Upper lobe of left lung (tissue), 6 donors: ENCODE results near the gene FLT1. TPM values are rescaled to one million over a fixed set of nuclear protein-coding genes. Genes with fewer than 3 reads are reported as not detected.

Source experiments
- ATAC-seq, 2 donors: fragments of 200-7000 bp; cut with Tn5 transposase; one replicate each; pipeline ENCODE4 v1.9.1; 2022; ENCODE audit warnings: mild to moderate bottlenecking in 2 of 2, moderate library complexity in 2 of 2; ENCODE audit not compliant: low FRiP score in 2 of 2
- DNase-seq, 2 donors: peaks; one replicate each; pipeline ENCODE4 v3.0.0-alpha.2; 2019 to 2020
- H3K27ac ChIP-seq, 4 donors: fragments of 200-600 bp; sonication (generic); one replicate each; pipeline ENCODE4 v1.5.1; 2016 to 2019
- H3K27me3 ChIP-seq, 4 donors: fragments of 200-600 bp; sonication (generic); one replicate each; pipeline ENCODE4 v1.5.1; 2017 to 2019
- H3K36me3 ChIP-seq, 4 donors: fragments of 200-600 bp; sonication (generic); one replicate each; pipeline ENCODE4 v1.5.1; 2016 to 2019
- H3K4me1 ChIP-seq, 4 donors: fragments of 200-600 bp; sonication (generic); one replicate each; pipeline ENCODE4 v1.5.1; 2018 to 2019
- H3K4me3 ChIP-seq, 4 donors: fragments of 200-600 bp; sonication (generic); one replicate each; pipeline ENCODE4 v1.5.1; 2017 to 2019; ENCODE audit warnings: mild to moderate bottlenecking in 2 of 4, moderate library complexity in 1 of 4
- H3K9me3 ChIP-seq, 4 donors: fragments of 200-600 bp; sonication (generic); one replicate each; pipeline ENCODE4 v1.5.1; 2018 to 2019
- EP300 ChIP-seq, 4 donors: sonication (generic); formaldehyde crosslinking; IDR thresholded peaks; one replicate each; pipeline ENCODE4 v1.5.1; 2017; ENCODE audit warnings: antibody characterized with exemption in 4 of 4, control low read depth in 2 of 4
- POLR2A ChIP-seq, 4 donors: fragments of 450-650 bp; IDR thresholded peaks; one replicate each; pipeline ENCODE4 v1.5.1; 2016 to 2017; ENCODE audit warnings: antibody characterized with exemption in 4 of 4, mild to moderate bottlenecking in 2 of 4
- POLR2AphosphoS5 ChIP-seq, 2 donors: sonication (generic); formaldehyde crosslinking; IDR thresholded peaks; one replicate each; pipeline ENCODE4 v1.5.1; 2017; ENCODE audit warnings: antibody characterized with exemption in 2 of 2
- WGBS, 2 donors: methylation state at CpG; one replicate each; pipeline ENCODE4 v1.1.5; 2017 to 2018; 5-methylcytosine and 5-hydroxymethylcytosine counted together
- total RNA-seq, 6 donors: library from RNA; depleted of rRNA in 4 of 6; stranded (reverse); fragments of >200 nt in 4 of 6; gene quantifications; one replicate each; pipeline versions ENCODE4 v1.1.0 to v1.2.1, GENCODE V29; 2016 to 2021
- TF ChIP-seq, protein P1 (sequence below), 6 experiments: fragments of 450-650 bp in 4 of 6; fragments of 200-600 bp in 2 of 6; sonication (generic) in 2 of 6; IDR thresholded peaks; one replicate each; pipeline ENCODE4 v1.5.1; 2016 to 2019; ENCODE audit warnings: antibody characterized with exemption in 6 of 6
- donor health status: DM: no; HTN: no; CAD: no; lungs with moderate emphysema.
- donor health status: DM: no; HTN: yes; CAD: no; lungs with severe emphysema.

FLT1 gene
- total RNA-seq, 6 donors from 2014 or later: 20.9 to 47.9 (median 25.5) TPM

DNA sequence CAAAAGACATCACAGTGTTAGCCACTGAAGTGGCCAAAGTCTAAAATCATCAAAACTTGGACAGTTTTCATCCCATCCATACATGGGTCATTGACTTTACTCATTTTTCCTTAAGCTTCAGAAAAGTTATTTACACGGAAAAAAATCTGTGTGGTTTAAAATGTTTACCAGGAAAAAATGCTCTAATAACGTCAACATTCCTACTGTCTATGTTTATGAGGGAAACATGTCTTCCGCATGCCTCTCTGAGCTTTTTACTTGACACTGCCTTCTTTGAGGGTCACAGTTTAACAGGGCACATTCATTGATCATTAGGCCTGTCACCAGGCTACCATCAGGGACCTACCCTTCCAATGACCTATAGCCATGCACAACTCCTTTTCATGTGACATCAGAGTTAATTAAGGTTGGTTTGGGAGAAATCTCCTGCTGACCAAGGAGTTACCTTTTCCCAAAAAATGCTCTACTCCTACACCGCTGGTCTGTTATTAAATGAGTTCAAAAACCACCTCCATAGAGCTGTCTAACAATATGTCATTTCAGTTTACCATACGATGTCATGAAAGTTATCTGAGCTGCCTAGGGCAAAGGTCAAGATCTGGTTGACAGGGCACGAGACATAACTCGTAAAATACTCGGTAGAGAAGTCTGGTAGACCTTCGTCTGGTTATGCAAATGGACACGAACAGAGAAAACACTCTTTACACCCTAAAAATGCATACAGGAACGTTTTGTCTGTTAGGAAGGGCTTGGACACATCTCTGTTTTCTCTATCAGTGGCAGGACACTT lies 17.8 kb downstream of the FLT1 start:
- H3K27ac ChIP-seq: no peak overlapping the region
- 81 to 83% methylated on average over 11 of the region's 11 CpGs for WGBS, 2 donors
- no peak for ATAC-seq
- no peaks in the 10 kb centered on the region for H3K27me3 ChIP-seq
- no peaks in the 10 kb centered on the region for H3K9me3 ChIP-seq
- no peak overlapping the region for H3K4me3 ChIP-seq
- DNase-seq: no peak
- no peaks in the 10 kb centered on the region for H3K36me3 ChIP-seq
- H3K4me1 ChIP-seq: peaks cover 0 to 13% (median 0%) of the 10 kb centered on the region in 4 donors
- TF ChIP-seq POLR2A (IDR thresholded peaks at IDR 0.05): no peak
- no peak for TF ChIP-seq POLR2AphosphoS5 (IDR thresholded peaks at IDR 0.05)
- no peak for TF ChIP-seq EP300 (IDR thresholded peaks at IDR 0.05)

DNA sequence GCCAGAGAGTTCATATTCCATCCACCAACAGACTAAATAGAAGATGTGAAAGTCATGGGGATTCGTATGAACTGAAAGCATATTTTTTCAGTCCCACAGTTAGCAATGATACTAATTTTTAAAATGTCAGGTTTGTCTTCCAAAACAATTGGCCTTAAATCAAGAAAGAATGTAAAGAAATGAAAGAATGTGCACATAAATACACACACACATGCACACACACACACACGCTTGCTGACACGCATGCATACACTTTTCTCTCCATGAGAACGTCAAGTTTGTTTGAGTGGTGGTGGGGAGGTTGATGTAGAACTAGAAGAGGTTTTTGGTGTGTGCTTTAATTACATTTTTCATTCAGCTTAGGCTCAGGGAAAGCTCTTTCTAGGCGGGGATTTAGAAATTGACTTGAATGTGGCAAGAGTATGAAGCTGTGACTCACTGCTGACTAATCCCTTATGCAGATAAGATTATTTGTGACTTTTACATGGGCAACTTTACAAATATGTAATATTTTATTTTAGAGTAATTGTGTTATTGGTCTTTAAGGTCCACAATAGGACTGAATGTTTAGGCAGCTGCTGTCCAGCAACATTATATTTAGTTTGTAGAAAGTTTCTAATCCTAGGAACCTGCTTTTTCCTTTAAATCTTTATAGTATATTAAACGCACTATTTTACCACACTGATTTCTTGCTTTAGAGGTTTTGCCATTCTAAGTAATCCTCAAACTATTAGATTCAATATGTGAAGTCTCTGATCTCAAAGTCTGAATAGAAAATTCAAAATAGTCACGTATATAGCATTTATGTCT lies 18.8 kb downstream of the FLT1 start:
- peaks cover 0 to 13% (median 2%) of the 10 kb centered on the region in 4 donors for H3K4me1 ChIP-seq
- no peak for TF ChIP-seq POLR2AphosphoS5 (IDR thresholded peaks at IDR 0.05)
- 63 to 72% methylated on average over 7 of the region's 7 CpGs for WGBS, 2 donors

DNA sequence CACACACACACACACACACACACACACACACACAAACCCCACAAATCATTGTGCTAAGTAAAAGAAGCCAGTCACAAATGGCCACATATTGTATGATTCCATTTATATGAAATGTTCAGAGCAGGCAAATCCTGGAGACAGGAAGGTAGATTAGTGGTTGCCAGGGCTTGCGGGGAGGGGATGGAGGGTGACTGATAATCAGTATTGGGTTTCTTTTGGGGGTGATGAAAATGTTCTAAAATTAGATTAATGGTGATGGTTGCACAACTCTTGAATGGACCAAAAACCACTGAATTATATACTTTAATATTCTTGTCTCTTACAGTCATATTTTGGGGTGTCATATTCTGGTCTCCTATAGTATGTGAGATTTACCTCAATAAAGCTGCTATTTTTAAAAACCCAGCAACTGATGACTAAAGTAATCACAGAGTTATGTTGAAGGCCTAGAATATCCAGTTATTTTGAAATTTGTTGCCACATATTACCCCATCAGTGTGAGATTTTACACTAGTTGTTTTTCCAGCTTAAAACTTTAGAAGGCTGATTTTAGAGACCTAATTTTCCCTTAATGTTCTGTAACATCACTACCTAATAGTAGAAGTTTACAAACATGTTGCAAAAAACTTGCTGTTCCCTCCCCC lies 20.3 kb downstream of the FLT1 start:
- Histone ChIP-seq H3K4me3 (no peak overlapping the region), H3K36me3 (no peaks in the 10 kb centered on the region), H3K27ac (no peak overlapping the region), H3K4me1 (peaks cover 0 to 10% (median 5%) of the 10 kb centered on the region in 4 donors), H3K27me3 (no peaks in the 10 kb centered on the region), H3K9me3 (no peaks in the 10 kb centered on the region)
- 85 to 87% methylated on average over 1 of the region's 1 CpG for WGBS, 2 donors
- no peak for TF ChIP-seq EP300 (IDR thresholded peaks at IDR 0.05)
- no peak for TF ChIP-seq POLR2A (IDR thresholded peaks at IDR 0.05)
- TF ChIP-seq, protein P1, sequence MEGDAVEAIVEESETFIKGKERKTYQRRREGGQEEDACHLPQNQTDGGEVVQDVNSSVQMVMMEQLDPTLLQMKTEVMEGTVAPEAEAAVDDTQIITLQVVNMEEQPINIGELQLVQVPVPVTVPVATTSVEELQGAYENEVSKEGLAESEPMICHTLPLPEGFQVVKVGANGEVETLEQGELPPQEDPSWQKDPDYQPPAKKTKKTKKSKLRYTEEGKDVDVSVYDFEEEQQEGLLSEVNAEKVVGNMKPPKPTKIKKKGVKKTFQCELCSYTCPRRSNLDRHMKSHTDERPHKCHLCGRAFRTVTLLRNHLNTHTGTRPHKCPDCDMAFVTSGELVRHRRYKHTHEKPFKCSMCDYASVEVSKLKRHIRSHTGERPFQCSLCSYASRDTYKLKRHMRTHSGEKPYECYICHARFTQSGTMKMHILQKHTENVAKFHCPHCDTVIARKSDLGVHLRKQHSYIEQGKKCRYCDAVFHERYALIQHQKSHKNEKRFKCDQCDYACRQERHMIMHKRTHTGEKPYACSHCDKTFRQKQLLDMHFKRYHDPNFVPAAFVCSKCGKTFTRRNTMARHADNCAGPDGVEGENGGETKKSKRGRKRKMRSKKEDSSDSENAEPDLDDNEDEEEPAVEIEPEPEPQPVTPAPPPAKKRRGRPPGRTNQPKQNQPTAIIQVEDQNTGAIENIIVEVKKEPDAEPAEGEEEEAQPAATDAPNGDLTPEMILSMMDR (IDR thresholded peaks at IDR 0.05): no peak
- TF ChIP-seq POLR2AphosphoS5 (IDR thresholded peaks at IDR 0.05): no peak
- DNase-seq: no peak
- no peak for ATAC-seq

More for the DNA sequence above, 18.8 kb downstream of the FLT1 start:
- H3K9me3 ChIP-seq: no peaks in the 10 kb centered on the region
- H3K27me3 ChIP-seq: no peaks in the 10 kb centered on the region
- no peak overlapping the region for H3K4me3 ChIP-seq
- ATAC-seq (peak in 1 of 2 donors; percentile 77), DNase-seq (no peak)
- H3K36me3 ChIP-seq: no peaks in the 10 kb centered on the region
- no peak overlapping the region for H3K27ac ChIP-seq

DNA sequence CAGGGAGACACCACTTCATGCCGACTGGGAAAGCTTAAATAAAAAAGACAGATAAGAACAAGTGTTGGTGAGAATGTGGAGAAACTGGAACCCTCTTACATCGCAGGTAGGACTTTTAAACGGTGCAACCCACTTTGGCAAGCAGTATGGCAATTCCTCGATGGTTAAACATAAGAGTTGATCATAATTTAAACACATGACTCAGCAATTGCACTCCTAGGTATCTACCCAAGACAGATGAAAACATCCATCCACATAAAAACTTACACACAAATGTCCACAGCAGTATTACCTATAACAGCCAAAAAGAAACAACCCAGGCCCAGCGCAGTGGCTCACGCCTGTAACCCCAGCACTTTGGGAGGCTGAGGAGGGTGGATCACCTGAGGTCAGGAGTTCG lies 21.9 kb downstream of the FLT1 start:
- Histone ChIP-seq H3K27me3 (no peaks in the 10 kb centered on the region), H3K36me3 (no peaks in the 10 kb centered on the region), H3K4me1 (peaks cover 0 to 10% (median 5%) of the 10 kb centered on the region in 4 donors), H3K4me3 (no peak overlapping the region), H3K9me3 (no peaks in the 10 kb centered on the region), H3K27ac (no peak overlapping the region)
- 89 to 92% methylated on average over 7 of the region's 7 CpGs for WGBS, 2 donors
- DNase-seq (no peak), ATAC-seq (no peak)
- TF ChIP-seq POLR2AphosphoS5 (IDR thresholded peaks at IDR 0.05) (no peak), EP300 (IDR thresholded peaks at IDR 0.05) (no peak), POLR2A (IDR thresholded peaks at IDR 0.05) (no peak)
- TF ChIP-seq, protein P1 (IDR thresholded peaks at IDR 0.05): no peak

DNA sequence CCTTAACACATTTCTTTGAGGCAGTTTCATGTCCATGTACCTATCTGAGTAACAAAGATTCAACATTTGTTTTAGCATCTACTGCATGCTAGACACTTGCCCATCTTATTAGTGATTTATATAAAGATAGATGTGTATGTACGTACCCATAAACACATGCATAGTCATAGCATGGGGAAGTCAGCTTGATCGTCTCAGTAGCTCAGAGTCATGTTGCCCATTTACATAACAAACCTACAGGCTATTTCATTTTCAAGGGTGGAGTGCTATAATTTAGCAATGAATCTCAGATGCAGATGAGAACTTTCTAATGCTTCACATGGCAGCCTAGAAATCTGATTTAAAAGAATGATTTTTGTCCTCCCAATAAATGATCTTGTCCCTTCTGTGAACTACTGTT lies 23.5 kb downstream of the FLT1 start:
- no peak for ATAC-seq

DNA sequence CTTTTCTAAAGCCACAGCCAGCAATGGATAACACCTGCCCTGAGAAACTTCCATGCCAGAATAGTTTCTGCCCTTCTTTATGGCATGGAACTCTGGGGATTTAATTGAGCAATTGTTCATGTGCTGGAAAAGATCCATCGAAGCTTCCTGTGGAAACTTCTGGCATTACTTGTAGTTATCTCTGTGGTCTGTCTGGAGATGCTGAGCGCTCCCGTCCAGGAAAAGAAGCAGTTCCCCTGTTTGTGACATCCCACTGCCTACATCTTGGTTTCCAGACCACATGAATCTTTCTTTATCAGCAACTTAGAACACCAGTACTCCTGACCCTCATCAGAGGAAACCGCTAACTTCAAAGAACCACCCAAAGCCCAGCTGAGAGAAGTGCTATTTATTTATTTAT lies 24.6 kb downstream of the FLT1 start:
- DNase-seq: no peak
- no peak for TF ChIP-seq EP300 (IDR thresholded peaks at IDR 0.05)
- no peak for TF ChIP-seq POLR2A (IDR thresholded peaks at IDR 0.05)
- TF ChIP-seq POLR2AphosphoS5 (IDR thresholded peaks at IDR 0.05): no peak
- TF ChIP-seq, protein P1 (IDR thresholded peaks at IDR 0.05): no peak
- Histone ChIP-seq H3K9me3 (no peaks in the 10 kb centered on the region), H3K27ac (no peak overlapping the region), H3K4me1 (peaks cover 0 to 10% (median 5%) of the 10 kb centered on the region in 4 donors), H3K36me3 (peaks cover 0 to 11% (median 0%) of the 10 kb centered on the region in 4 donors), H3K4me3 (no peak overlapping the region), H3K27me3 (no peaks in the 10 kb centered on the region)
- ATAC-seq: no peak
- 47 to 55% methylated on average over 4 of the region's 4 CpGs for WGBS, 2 donors

More for the DNA sequence above, 23.5 kb downstream of the FLT1 start:
- no peak overlapping the region for H3K27ac ChIP-seq
- TF ChIP-seq EP300 (IDR thresholded peaks at IDR 0.05) (no peak), POLR2A (IDR thresholded peaks at IDR 0.05) (no peak)
- 62 to 77% methylated on average over 2 of the region's 2 CpGs for WGBS, 2 donors
- DNase-seq: no peak
- no peaks in the 10 kb centered on the region for H3K9me3 ChIP-seq
- no peak overlapping the region for H3K4me3 ChIP-seq
- H3K4me1 ChIP-seq: peaks cover 0 to 10% (median 9%) of the 10 kb centered on the region in 4 donors
- peaks cover 0 to 5% (median 0%) of the 10 kb centered on the region in 4 donors for H3K36me3 ChIP-seq
- H3K27me3 ChIP-seq: no peaks in the 10 kb centered on the region
